GM23248 (cell line): ENCODE results near the gene FAM193A.
"Not testable (repeated sequence)": the region's sequence is repeated elsewhere in the genome, so short reads cannot be mapped to it uniquely, and the experiment has no call there.

Experiments
- EZH2 ChIP-seq: fragments of 200-600 bp; sonication (generic); IDR thresholded peaks from 2 replicates; pipeline ENCODE4 v1.6.1; 2018; ENCODE audit warnings: antibody characterized with exemption, mild to moderate bottlenecking; ENCODE audit not compliant: insufficient read depth, poor library complexity, severe bottlenecking
- EZH2phosphoT487 ChIP-seq: fragments of 200-600 bp; sonication (generic); IDR thresholded peaks from 2 replicates; pipeline ENCODE4 v1.6.1; 2018; ENCODE audit warnings: antibody characterized with exemption, moderate library complexity, mild to moderate bottlenecking, low read depth; ENCODE audit not compliant: insufficient read depth

- not testable (repeated sequence) for TF ChIP-seq EZH2, EZH2phosphoT487
Measured at GRCh38 chr4:2762486-2763370, 226.3 kb downstream of the FAM193A start.
